Endothelial cell of umbilical vein (primary cell): ENCODE data around the gene SDC3. TPM values are rescaled to one million over a fixed set of nuclear protein-coding genes. Genes with fewer than 3 reads are reported as not detected.

Experiments used
- BruUV-seq: library from RNA; stranded (reverse); fragments of 400-500 nt; replicated peaks from 2 replicates; lab custom pipeline; 2021; lab: Mats Ljungman, UMichigan
- CTCF ChIA-PET: fragments of 300-600, 350-600 bp; sonication (Branson Sonifier 250); formaldehyde crosslinking; loops from one replicate; lab custom pipeline; 2021; ENCODE audit warnings: antibody characterized with exemption, inconsistent platforms; lab: Charles Lee
- POLR2A ChIA-PET: fragments of 300-600, 350-600 bp; sonication (Branson Sonifier 250); formaldehyde crosslinking; loops from one replicate; lab custom pipeline; 2021; ENCODE audit warnings: antibody characterized with exemption, inconsistent platforms; lab: Charles Lee
- DNase-seq: peaks from one replicate; pipeline ENCODE4 v3.0.0-alpha.2; 2011; ENCODE audit warnings: low read depth, low spot score
- FAIRE-seq: peaks from 2 replicates; lab custom pipeline; 2011; peaks lifted over from hg19 to GRCh38; lab: Jason Lieb, UNC
- H2AFZ ChIP-seq: 2 replicates; pipeline ENCODE4 v1.6.0; 2012; ENCODE audit warnings: low read depth, low read length, control low read depth, inconsistent platforms
- H3K27ac ChIP-seq: 2 replicates; pipeline ENCODE4 v1.5.1; 2011; ENCODE audit warnings: low read depth, mild to moderate bottlenecking, control low read depth, low read length, moderate library complexity; ENCODE audit not compliant: insufficient read depth
- H3K27me3 ChIP-seq, 2 experiments: 2 replicates each; pipeline versions ENCODE4 v1.6.0 to v1.6.1; 2011; ENCODE audit warnings: low read length in 2 of 2, mixed read lengths in 1 of 2; ENCODE audit not compliant: control insufficient read depth in 2 of 2, insufficient read depth in 2 of 2
- H3K36me3 ChIP-seq, 2 experiments: 2 replicates in 1 of 2; 3 replicates in 1 of 2; pipeline ENCODE4 v1.5.1; 2011; ENCODE audit warnings: low read length in 2 of 2, mild to moderate bottlenecking in 1 of 2, moderate library complexity in 1 of 2; ENCODE audit not compliant: control insufficient read depth in 2 of 2, insufficient read depth in 2 of 2; ENCODE audit errors: extremely low read depth in 1 of 2
- H3K4me1 ChIP-seq: 3 replicates; pipeline ENCODE4 v1.5.1; 2011; ENCODE audit warnings: mild to moderate bottlenecking, low read length; ENCODE audit not compliant: control insufficient read depth, insufficient read depth; ENCODE audit errors: extremely low read depth
- H3K4me2 ChIP-seq: 2 replicates; pipeline ENCODE4 v1.6.1; 2011; ENCODE audit warnings: low read length, control low read depth, mixed read lengths; ENCODE audit not compliant: insufficient read depth
- H3K4me3 ChIP-seq, 3 experiments: fragments of 200-600 bp in 1 of 3; sonication (generic), shearing (Covaris generic) in 1 of 3; replicated peaks in 1 of 3; 2 replicates each; pipeline ENCODE4 v1.5.1; 2011 to 2016; ENCODE audit warnings: control low read depth in 3 of 3, low read length in 3 of 3, mild to moderate bottlenecking in 2 of 3, inconsistent platforms in 1 of 3, low read depth in 1 of 3, moderate library complexity in 1 of 3; ENCODE audit not compliant: insufficient read depth in 1 of 3
- H3K79me2 ChIP-seq: 2 replicates; pipeline ENCODE4 v1.6.0; 2012; ENCODE audit warnings: low read length, inconsistent platforms; ENCODE audit not compliant: control insufficient read depth, insufficient read depth
- H3K9ac ChIP-seq: replicated peaks from 2 replicates; pipeline ENCODE3; 2011; ENCODE audit warnings: low read length, control low read depth; ENCODE audit not compliant: insufficient read depth; ENCODE audit errors: extremely low read depth
- H3K9me1 ChIP-seq: replicated peaks from 3 replicates; pipeline ENCODE4 v1.6.0; 2011; ENCODE audit warnings: mild to moderate bottlenecking, low read length; ENCODE audit not compliant: control insufficient read depth, insufficient read depth; ENCODE audit errors: extremely low read depth
- H3K9me3 ChIP-seq: replicated peaks from 2 replicates; pipeline ENCODE4 v1.5.1; 2012; ENCODE audit warnings: low read length, inconsistent platforms; ENCODE audit not compliant: control insufficient read depth, insufficient read depth
- H4K20me1 ChIP-seq: replicated peaks from 2 replicates; pipeline ENCODE3; 2011; ENCODE audit warnings: mild to moderate bottlenecking, low read length; ENCODE audit not compliant: control insufficient read depth, insufficient read depth; ENCODE audit errors: extremely low read depth
- EZH2 ChIP-seq: IDR thresholded peaks from 2 replicates; pipeline ENCODE4 v1.6.1; 2012; ENCODE audit warnings: borderline replicate concordance, low read depth, mild to moderate bottlenecking, moderate library complexity, low read length, inconsistent platforms; ENCODE audit not compliant: severe bottlenecking
- FOS ChIP-seq: IDR thresholded peaks from 2 replicates; pipeline ENCODE4 v1.6.1; 2011; ENCODE audit warnings: mild to moderate bottlenecking, low read length, moderate library complexity, borderline replicate concordance; ENCODE audit not compliant: insufficient read depth
- GATA2 ChIP-seq: IDR thresholded peaks from 2 replicates; pipeline ENCODE4 v1.7.0; 2011; ENCODE audit warnings: low read depth, mild to moderate bottlenecking, moderate library complexity, mixed read lengths, low read length; ENCODE audit not compliant: insufficient read length, insufficient read depth
- JUN ChIP-seq: IDR thresholded peaks from 2 replicates; pipeline ENCODE4 v1.6.1; 2011; ENCODE audit warnings: borderline replicate concordance, low read depth; ENCODE audit not compliant: insufficient read length, insufficient read depth
- MYC ChIP-seq: IDR thresholded peaks from one replicate; pipeline ENCODE4 v1.6.1; 2011; ENCODE audit warnings: mild to moderate bottlenecking, low read depth, low read length
- POLR2A ChIP-seq: IDR thresholded peaks from 2 replicates; pipeline ENCODE4 v1.6.1; 2012; ENCODE audit warnings: low read depth, mild to moderate bottlenecking, control low read depth, low read length
- POLR2AphosphoS5 ChIP-seq: IDR thresholded peaks from 2 replicates; pipeline ENCODE4 v1.6.1; 2012; ENCODE audit warnings: low read depth, mild to moderate bottlenecking, control low read depth, low read length, moderate library complexity; ENCODE audit not compliant: insufficient read depth
- dilution Hi-C: fragments of 300-500 bp; cut with MboI; formaldehyde crosslinking; loops from one replicate; pipeline ENCODE4 v1.15.0; 2019; ENCODE audit warnings: low sequenced_read_pairs; ENCODE audit not compliant: extremely low pct_ligation_motif_present
- intact Hi-C: fragments of 100-400 bp; cut with micrococcal nuclease; formaldehyde crosslinking; loops from one replicate; pipeline ENCODE4 v1.10.0; 2022
- polyA plus RNA-seq, 4 experiments: library from polyadenylated mRNA; depleted of rRNA in 3 of 4; stranded (reverse) in 3 of 4; unstranded in 1 of 4; fragments of >200 nt; gene quantifications; 2 replicates each; pipeline versions ENCODE4 v1.2.1 to v1.2.3, GENCODE V29; 2011 to 2012; ENCODE audit warnings: missing spikeins in 1 of 4
- total RNA-seq: library from RNA; stranded (reverse); gene quantifications from 2 replicates; pipeline ENCODE4 v1.2.3, GENCODE V29; 2021
- TF ChIP-seq, protein P1 (sequence below), 2 donors: IDR thresholded peaks; 1 replicate in 1 of 2; 2 replicates in 1 of 2; pipeline ENCODE4 v1.5.1; 2011; ENCODE audit warnings: low read length in 2 of 2, mild to moderate bottlenecking in 2 of 2, moderate library complexity in 2 of 2, control low read depth in 1 of 2, inconsistent platforms in 1 of 2, low read depth in 1 of 2; ENCODE audit not compliant: insufficient read depth in 1 of 2; ENCODE audit errors: extremely low read depth in 1 of 2
- TF ChIP-seq, protein P2 (sequence below): IDR thresholded peaks from 2 replicates; pipeline ENCODE4 v1.6.1; 2011; ENCODE audit not compliant: insufficient read depth, insufficient read length

The SDC3 gene
- total and polyA plus RNA-seq, 2 donors (not counting 3 experiments of a cell fraction or from before 2014, with no cell fraction given): 7.1 to 25.9 TPM

DNA sequence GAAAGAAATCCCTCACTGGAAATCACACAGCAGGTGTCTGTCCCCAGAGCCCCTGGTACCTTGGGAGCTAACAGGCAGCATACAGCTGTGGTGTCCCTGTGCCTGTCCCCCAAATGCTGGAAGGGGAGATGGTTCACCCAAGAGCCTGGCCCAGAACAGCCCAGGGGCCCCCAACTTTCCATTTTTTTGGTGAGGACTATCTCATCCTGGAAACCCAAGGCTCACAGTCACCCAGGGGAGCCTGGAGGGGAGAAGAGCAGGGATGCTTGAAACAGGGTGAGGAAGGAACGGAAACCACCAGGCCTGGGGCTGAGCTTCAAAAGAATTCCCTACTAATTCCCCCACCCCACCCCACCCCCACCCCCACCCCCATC is 3.6 kb downstream of the SDC3 start:
- no peaks in the 10 kb centered on the region for H4K20me1 ChIP-seq
- H2AFZ ChIP-seq: no peak overlapping the region
- no peak overlapping the region for H3K4me3 ChIP-seq
- intact Hi-C loops (no loop called here), dilution Hi-C loops (loop anchor here (25.0 kb wide), 1 partner anchor 93 kb away; no protein-coding TSS in a partner anchor)
- DNase-seq (no peak), FAIRE-seq (no peak)
- no peaks in the 10 kb centered on the region for H3K79me2 ChIP-seq
- no TSS peak for BruUV-seq
- H3K9me1 ChIP-seq: no peaks in the 10 kb centered on the region
- POLR2A ChIA-PET: no interaction called here
- no peaks in the 10 kb centered on the region for H3K36me3 ChIP-seq
- TF ChIP-seq, protein P1, sequence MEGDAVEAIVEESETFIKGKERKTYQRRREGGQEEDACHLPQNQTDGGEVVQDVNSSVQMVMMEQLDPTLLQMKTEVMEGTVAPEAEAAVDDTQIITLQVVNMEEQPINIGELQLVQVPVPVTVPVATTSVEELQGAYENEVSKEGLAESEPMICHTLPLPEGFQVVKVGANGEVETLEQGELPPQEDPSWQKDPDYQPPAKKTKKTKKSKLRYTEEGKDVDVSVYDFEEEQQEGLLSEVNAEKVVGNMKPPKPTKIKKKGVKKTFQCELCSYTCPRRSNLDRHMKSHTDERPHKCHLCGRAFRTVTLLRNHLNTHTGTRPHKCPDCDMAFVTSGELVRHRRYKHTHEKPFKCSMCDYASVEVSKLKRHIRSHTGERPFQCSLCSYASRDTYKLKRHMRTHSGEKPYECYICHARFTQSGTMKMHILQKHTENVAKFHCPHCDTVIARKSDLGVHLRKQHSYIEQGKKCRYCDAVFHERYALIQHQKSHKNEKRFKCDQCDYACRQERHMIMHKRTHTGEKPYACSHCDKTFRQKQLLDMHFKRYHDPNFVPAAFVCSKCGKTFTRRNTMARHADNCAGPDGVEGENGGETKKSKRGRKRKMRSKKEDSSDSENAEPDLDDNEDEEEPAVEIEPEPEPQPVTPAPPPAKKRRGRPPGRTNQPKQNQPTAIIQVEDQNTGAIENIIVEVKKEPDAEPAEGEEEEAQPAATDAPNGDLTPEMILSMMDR (IDR thresholded peaks at IDR 0.05; ENCODE audit: extremely low read depth in 1 of 2, insufficient read depth in 1 of 2, low read depth in 1 of 2, low read length in 2 of 2): no peak
- TF ChIP-seq MYC (no peak), POLR2AphosphoS5 (no peak), JUN (no peak), FOS (no peak), POLR2A (no peak), GATA2 (no peak), EZH2 (no peak)
- TF ChIP-seq, protein P2, sequence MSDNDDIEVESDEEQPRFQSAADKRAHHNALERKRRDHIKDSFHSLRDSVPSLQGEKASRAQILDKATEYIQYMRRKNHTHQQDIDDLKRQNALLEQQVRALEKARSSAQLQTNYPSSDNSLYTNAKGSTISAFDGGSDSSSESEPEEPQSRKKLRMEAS: no peak
- H3K4me2 ChIP-seq: no peak overlapping the region
- no peaks in the 10 kb centered on the region for H3K9me3 ChIP-seq
- no peaks in the 10 kb centered on the region for H3K27me3 ChIP-seq
- H3K27ac ChIP-seq: no peak overlapping the region
- CTCF ChIA-PET: interaction anchor here (1.0 to 5.2 kb wide), 5 partner anchors 57 to 125 kb away, joined by 3 to 52 read pairs (median 6); no protein-coding TSS in a partner anchor
- peaks cover 14% of the 10 kb centered on the region for H3K4me1 ChIP-seq
- no peak overlapping the region for H3K9ac ChIP-seq
